HG02852 (cell line): ENCODE data around the gene CAMK2B.

ENCODE experiments used
- ATAC-seq: cut with Tn5 transposase; IDR thresholded peaks from one replicate; pipeline ENCODE4 v1.9.1; 2021; ENCODE audit warnings: mild to moderate bottlenecking, moderate library complexity; ENCODE audit not compliant: unreplicated experiment

Gene CAMK2B

GRCh38 chr7:44258865-44259546 lies 66.4 kb downstream of the CAMK2B start:
- ATAC-seq, result no peak

- ATAC-seq, result no peak
Measured at GRCh38 chr7:44258423-44258760, 67.0 kb downstream of the CAMK2B start.

GRCh38 chr7:44257618-44258422 lies 67.6 kb downstream of the CAMK2B start:
- peak; percentile 84 for ATAC-seq

GRCh38 chr7:44257213-44257612 lies 68.2 kb downstream of the CAMK2B start:
- no peak for ATAC-seq

GRCh38 chr7:44256459-44256858 lies 68.9 kb downstream of the CAMK2B start:
- no peak for ATAC-seq

GRCh38 chr7:44251881-44252280 lies 73.5 kb downstream of the CAMK2B start:
- ATAC-seq, result no peak

- no peak for ATAC-seq
Measured at GRCh38 chr7:44251269-44251668, 74.1 kb downstream of the CAMK2B start.

- ATAC-seq, result no peak
Measured at GRCh38 chr7:44249639-44250234, 75.7 kb downstream of the CAMK2B start.

GRCh38 chr7:44247868-44248651 lies 77.3 kb downstream of the CAMK2B start:
- no peak for ATAC-seq

- no peak for ATAC-seq
Measured at GRCh38 chr7:44246396-44247113, 78.8 kb downstream of the CAMK2B start.

- ATAC-seq, result no peak
Measured at GRCh38 chr7:44244282-44244681, 81.1 kb downstream of the CAMK2B start.

GRCh38 chr7:44242091-44242490 lies 83.3 kb downstream of the CAMK2B start:
- no peak for ATAC-seq

GRCh38 chr7:44240983-44241510 lies 84.3 kb downstream of the CAMK2B start:
- ATAC-seq, result no peak

GRCh38 chr7:44240376-44240775 lies 85.0 kb downstream of the CAMK2B start:
- no peak for ATAC-seq

- ATAC-seq, result no peak
Measured at GRCh38 chr7:44239361-44239760, 86.0 kb downstream of the CAMK2B start.

- ATAC-seq, result no peak
Measured at GRCh38 chr7:44238116-44238695, 87.2 kb downstream of the CAMK2B start.

GRCh38 chr7:44237696-44238095 lies 87.7 kb downstream of the CAMK2B start:
- no peak for ATAC-seq

GRCh38 chr7:44236333-44236728 lies 89.1 kb downstream of the CAMK2B start:
- no peak for ATAC-seq

- no peak for ATAC-seq
Measured at GRCh38 chr7:44235582-44236332, 89.6 kb downstream of the CAMK2B start.
